Omental fat pad (tissue), 4 donors: ENCODE data around the gene GGA2. TPM values are rescaled to one million over a fixed set of nuclear protein-coding genes. Genes with fewer than 3 reads are reported as not detected.

Experiments used
- ATAC-seq: fragments of 150-250 bp; one replicate; pipeline ENCODE4 v1.9.1; 2016; ENCODE audit warnings: mild to moderate bottlenecking, moderate library complexity; ENCODE audit not compliant: low FRiP score
- DNase-seq: peaks from one replicate; pipeline ENCODE4 v3.0.0-alpha.2; 2019; ENCODE audit warnings: low spot score
- total RNA-seq, 4 donors: library from RNA; depleted of rRNA; stranded (reverse); fragments of >200 nt; gene quantifications; one replicate each; pipeline ENCODE4 v1.1.0, GENCODE V29; 2016
- TF ChIP-seq, protein P1 (sequence below), 3 donors: fragments of 450-650 bp; IDR thresholded peaks; one replicate each; pipeline ENCODE4 v1.5.1; 2016 to 2017; ENCODE audit warnings: antibody characterized with exemption in 3 of 3, mild to moderate bottlenecking in 3 of 3, moderate library complexity in 2 of 3

GGA2 gene
- total RNA-seq, 4 donors from 2014 or later = 35.5 to 59.3 (median 40.8) TPM

DNA sequence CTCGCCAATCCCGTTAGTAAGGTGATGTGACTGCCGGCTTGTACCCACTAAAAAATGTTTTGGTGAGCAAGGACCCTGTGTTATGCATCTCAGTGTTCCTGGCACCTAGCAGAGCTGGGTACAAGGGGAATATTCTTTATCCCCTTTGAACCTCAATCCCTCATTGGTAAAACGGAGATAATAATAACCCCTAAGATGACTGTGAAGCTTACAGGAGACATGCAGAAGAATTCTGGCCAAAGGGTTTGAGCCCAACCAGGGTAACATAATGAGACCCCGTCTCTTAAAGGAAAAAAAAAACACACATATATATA, 896 bp downstream of the GGA2 start:
- no peak for DNase-seq
- no peak for ATAC-seq
- TF ChIP-seq, protein P1, sequence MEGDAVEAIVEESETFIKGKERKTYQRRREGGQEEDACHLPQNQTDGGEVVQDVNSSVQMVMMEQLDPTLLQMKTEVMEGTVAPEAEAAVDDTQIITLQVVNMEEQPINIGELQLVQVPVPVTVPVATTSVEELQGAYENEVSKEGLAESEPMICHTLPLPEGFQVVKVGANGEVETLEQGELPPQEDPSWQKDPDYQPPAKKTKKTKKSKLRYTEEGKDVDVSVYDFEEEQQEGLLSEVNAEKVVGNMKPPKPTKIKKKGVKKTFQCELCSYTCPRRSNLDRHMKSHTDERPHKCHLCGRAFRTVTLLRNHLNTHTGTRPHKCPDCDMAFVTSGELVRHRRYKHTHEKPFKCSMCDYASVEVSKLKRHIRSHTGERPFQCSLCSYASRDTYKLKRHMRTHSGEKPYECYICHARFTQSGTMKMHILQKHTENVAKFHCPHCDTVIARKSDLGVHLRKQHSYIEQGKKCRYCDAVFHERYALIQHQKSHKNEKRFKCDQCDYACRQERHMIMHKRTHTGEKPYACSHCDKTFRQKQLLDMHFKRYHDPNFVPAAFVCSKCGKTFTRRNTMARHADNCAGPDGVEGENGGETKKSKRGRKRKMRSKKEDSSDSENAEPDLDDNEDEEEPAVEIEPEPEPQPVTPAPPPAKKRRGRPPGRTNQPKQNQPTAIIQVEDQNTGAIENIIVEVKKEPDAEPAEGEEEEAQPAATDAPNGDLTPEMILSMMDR (IDR thresholded peaks at IDR 0.05) = no peak

DNA sequence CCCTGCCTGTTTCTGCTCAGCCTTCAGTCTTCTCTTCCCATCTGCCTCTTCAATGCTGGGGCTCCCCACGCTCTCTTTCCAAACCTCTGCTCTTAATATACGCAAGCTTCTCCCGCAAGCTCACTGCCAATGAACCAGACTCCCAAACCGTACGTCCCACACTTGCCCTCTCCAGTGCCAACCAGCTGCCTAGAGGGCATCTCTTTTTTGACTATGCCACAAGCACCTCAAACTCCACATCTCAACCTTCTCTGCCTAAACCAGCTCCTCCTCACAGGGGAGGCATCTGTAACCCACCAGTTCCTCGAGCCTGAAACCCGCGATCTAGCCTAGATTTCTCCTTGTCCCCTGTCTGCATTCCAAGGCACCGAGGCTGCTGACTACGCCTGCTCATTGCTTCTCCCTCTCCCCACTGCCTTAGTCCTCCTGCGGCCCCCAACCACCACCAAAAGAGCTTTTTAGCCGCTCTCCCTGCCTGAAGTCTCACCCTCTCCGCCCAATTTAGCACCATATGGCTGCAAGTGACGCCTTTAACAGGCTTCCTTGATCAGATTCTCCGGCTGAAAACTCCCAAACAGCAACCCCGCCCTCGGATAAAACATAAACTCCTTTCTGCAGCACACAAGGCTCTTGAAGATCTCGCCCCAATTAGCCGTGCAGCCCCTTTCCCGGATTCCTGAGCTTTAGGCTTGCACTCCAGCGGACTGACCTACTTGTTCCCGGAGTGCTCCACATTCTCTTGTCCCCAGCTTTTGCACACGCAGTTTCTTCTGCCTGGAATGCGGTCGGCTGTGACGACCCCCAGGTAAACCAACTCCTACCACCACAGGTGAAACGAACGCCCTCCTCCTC, 1.5 kb downstream of the GGA2 start:
- DNase-seq = no peak
- ATAC-seq = no peak

DNA sequence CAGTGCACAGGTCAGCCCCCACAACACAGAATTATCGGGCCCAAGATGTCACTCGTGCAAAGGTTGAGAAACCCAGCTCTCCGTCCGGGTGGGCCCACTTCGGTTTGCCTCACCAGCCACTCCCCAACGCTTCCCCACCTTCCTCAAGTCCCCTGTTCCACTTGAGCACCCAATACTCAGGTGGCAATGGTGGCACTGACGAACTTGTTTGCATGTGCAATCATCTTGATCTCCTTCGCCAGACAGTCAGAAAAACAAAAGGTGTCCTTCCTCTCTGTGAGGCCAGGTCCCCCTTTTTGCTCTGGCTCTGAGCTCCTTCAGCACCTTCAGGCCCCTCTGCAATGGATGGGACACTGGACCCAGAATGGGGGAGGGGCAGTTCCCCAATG, 3.7 kb downstream of the GGA2 start:
- TF ChIP-seq, protein P1 (IDR thresholded peaks at IDR 0.05) = no peak
- no peak for ATAC-seq
- DNase-seq = no peak

More for the DNA sequence above, 1.5 kb downstream of the GGA2 start:
- TF ChIP-seq, protein P1 (IDR thresholded peaks at IDR 0.05) = no peak

DNA sequence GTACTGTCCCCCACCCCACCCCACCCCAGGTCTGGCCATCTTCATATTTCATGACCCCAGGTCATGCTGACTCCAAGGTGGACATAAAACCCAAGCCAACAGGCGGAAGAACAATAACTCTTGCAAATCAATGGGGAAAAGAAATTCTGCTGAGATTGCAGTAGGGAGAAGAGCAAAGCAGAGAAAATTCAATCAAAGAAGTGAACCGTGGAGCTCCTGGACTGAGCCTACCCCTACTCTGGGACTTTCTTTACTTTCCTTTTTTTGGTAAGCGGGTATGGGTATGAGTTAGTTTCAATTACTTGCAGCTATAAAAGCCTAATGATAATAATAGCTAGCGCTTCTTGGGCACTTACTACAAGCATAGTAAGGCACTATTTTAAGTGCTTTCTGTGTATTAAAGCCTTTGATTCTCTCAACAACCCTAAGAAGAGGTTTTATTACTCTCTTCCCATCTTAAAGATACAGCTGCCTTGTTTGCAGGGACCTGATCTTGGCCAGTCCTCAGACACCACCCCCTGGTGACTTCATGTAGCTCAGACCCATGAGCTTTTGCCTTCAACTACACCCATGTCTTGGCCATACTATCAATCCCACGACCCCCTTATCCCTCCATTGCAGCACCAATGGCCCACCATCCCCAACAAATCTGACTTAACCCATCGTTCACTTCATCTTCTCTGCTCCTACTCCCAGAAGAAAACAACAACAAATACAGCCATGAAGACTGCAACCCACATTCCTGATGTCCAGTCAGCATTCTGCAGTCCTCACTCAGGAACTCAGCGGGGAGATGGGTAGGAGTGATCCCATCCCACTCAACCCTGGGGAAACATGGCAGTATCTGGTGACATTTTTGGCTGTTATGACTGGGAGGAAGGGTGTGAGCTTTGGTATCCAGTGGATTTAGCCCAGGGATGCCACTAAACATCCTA, 4.4 kb downstream of the GGA2 start:
- ATAC-seq (no peak), DNase-seq (no peak)
- TF ChIP-seq, protein P1 (IDR thresholded peaks at IDR 0.05) = no peak

DNA sequence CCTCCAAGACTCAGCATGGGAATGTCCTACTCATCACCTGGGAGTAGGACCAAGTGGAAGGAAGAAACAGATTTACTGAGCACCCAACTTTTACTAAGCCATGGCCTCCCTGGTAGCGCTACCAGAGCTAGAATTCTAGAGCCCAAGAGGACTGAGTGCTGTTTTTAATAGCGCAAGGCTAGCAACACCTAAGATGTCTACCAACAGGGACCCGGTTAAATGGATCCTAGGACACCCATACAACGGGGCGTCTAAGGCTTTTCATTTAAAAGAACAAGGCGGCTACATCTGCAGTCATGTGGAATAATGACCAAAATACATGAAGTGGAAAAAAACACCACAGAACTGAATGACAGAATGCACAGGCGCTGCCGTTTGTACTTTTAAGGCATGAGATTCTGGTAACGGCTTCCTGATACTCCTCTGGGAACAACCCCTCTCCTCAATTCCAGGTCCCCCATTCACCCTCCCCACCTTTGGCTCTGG, 5.1 kb downstream of the GGA2 start:
- ATAC-seq (no peak), DNase-seq (no peak)
- TF ChIP-seq, protein P1 (IDR thresholded peaks at IDR 0.05) = no peak

DNA sequence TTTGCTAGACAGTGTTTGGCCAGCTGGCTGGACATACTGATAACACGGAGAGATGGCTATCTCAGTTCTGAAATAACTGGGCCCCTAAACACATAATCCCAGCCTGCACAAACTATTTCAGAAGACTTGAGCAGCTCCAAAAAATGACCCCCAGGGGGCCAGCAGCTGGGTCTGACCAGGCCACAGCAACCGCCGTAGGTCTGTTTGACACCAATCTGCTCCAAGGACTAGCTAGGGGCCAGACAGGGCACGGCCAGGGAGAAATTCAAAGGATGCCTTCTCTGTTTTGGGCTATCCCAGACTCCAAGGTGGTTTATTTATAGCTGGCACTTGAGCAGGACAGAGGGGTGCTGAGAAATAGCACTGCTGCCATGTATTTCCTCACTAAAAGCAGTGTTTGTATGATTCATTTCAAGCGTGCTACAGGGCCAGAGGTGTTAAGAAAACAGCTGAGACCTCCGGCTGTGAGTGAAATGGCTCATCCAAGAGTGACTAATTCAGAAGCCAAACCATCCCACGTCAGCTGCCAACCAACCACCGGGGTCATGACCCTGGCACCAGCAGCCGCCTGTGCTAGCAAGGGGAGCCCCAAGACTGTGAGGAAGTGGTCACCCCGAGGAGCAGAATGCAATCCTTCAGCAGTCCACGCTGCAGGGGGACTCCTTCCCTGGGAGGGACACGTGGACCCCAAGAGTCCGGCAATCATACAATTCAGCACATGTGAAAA, 5.7 kb downstream of the GGA2 start:
- DNase-seq = peak; percentile 42
- peak; percentile 83 for ATAC-seq
- TF ChIP-seq, protein P1 (IDR thresholded peaks at IDR 0.05) = no peak
